ENCODE measurements around the gene RAB11FIP4.

GRCh38 chr17:31389657-31390381, 1.7 kb upstream of the RAB11FIP4 start:
- no peak for TF ChIP-seq POLR2AphosphoS5 (IDR thresholded peaks at IDR 0.05; ENCODE audit: low read depth, low read length)
- TF ChIP-seq TAF1 (IDR thresholded peaks at IDR 0.05; ENCODE audit: borderline replicate concordance, insufficient read depth, low read length) = no peak
- TF ChIP-seq REST (IDR thresholded peaks at IDR 0.05; ENCODE audit: insufficient read depth in 1 of 2, low read depth in 2 of 2, low read length in 2 of 2) = no peak
- TF ChIP-seq SIN3A (IDR thresholded peaks at IDR 0.05; ENCODE audit: borderline replicate concordance, insufficient read depth, low read length) = no peak
- no peak for TF ChIP-seq FOXP2 (optimal IDR thresholded peaks at IDR 0.05; ENCODE audit: borderline replicate concordance, extremely low read depth, extremely low read length, insufficient read depth)

Measured in PFSK-1 (cell line).